ENCODE results near the gene UBE2J2.

UBE2J2 gene

GRCh38 chr1:1311107-1312104 is 37.8 kb upstream of the UBE2J2 start:
- H3K36me3 ChIP-seq (ENCODE audit: control insufficient read depth, insufficient read depth, low read length), result peaks cover 28% of the 10 kb centered on the region
- no peaks in the 10 kb centered on the region for H3K27me3 ChIP-seq (replicated peaks; ENCODE audit: control insufficient read depth, insufficient read depth, low read length)
- H3K4me3 ChIP-seq (replicated peaks; ENCODE audit: low read depth, low read length), result no peak overlapping the region
- no peak for DNase-seq (ENCODE audit: extremely low read depth, insufficient read length)
- TF ChIP-seq CTCF (IDR thresholded peaks at IDR 0.05; ENCODE audit: insufficient read depth, low read length, poor library complexity, severe bottlenecking), result no peak

DNA sequence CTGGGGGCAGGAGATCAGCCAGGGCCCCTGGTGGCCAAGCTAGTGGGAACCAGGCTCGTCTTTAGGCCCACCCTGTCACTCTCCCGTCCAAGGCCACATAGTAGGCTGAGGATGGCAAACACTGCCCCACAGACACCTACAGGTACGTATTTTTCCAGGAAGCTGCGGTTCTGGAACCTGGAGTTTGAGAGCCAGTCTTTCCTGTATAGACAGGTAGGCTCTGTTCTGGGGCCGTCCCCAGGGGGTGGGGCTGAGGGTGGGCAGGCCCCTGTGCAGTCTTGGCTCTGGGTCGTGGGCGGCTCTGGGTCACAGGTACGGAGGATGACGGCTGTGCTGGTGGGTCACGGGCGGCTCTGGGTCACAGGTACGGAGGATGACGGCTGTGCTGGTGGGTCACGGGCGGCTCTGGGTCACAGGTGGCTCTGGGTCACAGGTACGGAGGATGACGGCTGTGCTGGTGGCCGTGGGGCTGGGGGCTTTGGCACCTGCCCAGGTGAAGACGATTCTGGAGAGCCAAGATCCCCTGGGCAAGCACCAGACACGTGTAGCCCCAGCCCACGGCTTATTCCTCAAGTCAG is 36.9 kb upstream of the UBE2J2 start:
- DNase-seq (ENCODE audit: extremely low read depth, insufficient read length), result no peak
- Histone ChIP-seq H3K27me3 (replicated peaks; ENCODE audit: control insufficient read depth, insufficient read depth, low read length) (no peaks in the 10 kb centered on the region), H3K4me3 (replicated peaks; ENCODE audit: low read depth, low read length) (no peak overlapping the region), H3K36me3 (ENCODE audit: control insufficient read depth, insufficient read depth, low read length) (peaks cover 28% of the 10 kb centered on the region)
- no peak for TF ChIP-seq CTCF (IDR thresholded peaks at IDR 0.05; ENCODE audit: insufficient read depth, low read length, poor library complexity, severe bottlenecking)

- no peak for DNase-seq (ENCODE audit: extremely low read depth, insufficient read length)
- Histone ChIP-seq H3K4me3 (replicated peaks; ENCODE audit: low read depth, low read length) (no peak overlapping the region; the same call in 1 of the 2 replicates), H3K36me3 (ENCODE audit: control insufficient read depth, insufficient read depth, low read length) (peaks cover 27% of the 10 kb centered on the region), H3K27me3 (replicated peaks; ENCODE audit: control insufficient read depth, insufficient read depth, low read length) (no peaks in the 10 kb centered on the region)
- TF ChIP-seq CTCF (IDR thresholded peaks at IDR 0.05; ENCODE audit: insufficient read depth, low read length, poor library complexity, severe bottlenecking), result no peak
Observed at GRCh38 chr1:1310109-1310385, 36.4 kb upstream of the UBE2J2 start.

DNA sequence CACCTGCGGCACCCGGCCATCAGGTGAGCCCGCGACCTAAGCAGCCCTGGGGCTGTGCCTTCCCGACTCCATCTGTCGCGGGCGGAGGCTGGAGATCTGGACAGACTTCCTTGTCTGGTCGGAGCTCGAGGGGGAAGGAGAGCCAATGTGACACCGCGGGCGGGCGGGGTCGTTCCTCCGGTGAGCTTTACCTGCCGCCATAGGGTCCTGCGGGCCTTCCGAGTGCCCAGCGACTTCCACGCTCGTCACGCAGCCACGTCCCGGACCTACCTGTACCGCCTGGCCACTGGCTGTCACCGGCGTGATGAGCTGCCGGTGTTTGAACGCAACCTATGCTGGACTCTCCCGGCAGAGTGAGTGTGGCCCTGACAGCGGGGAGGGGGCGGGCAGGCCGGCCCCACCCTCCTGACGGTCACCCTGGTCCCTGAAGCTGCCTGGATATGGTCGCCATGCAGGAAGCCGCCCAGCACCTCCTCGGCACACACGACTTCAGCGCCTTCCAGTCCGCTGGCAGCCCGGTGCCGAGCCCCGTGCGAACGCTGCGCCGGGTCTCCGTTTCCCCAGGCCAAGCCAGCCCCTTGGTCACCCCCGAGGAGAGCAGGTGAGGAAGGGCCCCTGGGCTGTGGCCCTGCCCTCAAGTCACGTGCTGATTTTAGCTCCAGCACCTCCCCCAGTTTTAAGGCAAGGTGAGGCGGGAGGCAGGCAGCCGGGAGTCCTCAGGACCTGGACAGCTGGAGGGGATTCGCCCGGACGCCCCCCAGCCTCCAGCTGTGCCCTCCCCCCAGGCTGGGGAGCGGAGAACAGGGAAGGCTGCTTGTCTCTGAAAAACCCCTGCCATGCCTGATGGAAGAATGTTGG is 35.8 kb upstream of the UBE2J2 start:
- H3K27me3 ChIP-seq (replicated peaks; ENCODE audit: control insufficient read depth, insufficient read depth, low read length), result no peaks in the 10 kb centered on the region
- TF ChIP-seq CTCF (IDR thresholded peaks at IDR 0.05; ENCODE audit: insufficient read depth, low read length, poor library complexity, severe bottlenecking), result no peak
- no peak for DNase-seq (ENCODE audit: extremely low read depth, insufficient read length)
- H3K36me3 ChIP-seq (ENCODE audit: control insufficient read depth, insufficient read depth, low read length), result peaks cover 24% of the 10 kb centered on the region
- peak overlapping the region; percentile 87 for H3K4me3 ChIP-seq (replicated peaks; ENCODE audit: low read depth, low read length)

GRCh38 chr1:1308756-1309250 is 35.1 kb upstream of the UBE2J2 start:
- DNase-seq (ENCODE audit: extremely low read depth, insufficient read length), result no peak
- TF ChIP-seq CTCF (IDR thresholded peaks at IDR 0.05; ENCODE audit: insufficient read depth, low read length, poor library complexity, severe bottlenecking), result no peak
- Histone ChIP-seq H3K36me3 (ENCODE audit: control insufficient read depth, insufficient read depth, low read length) (peaks cover 22% of the 10 kb centered on the region), H3K27me3 (replicated peaks; ENCODE audit: control insufficient read depth, insufficient read depth, low read length) (no peaks in the 10 kb centered on the region), H3K4me3 (replicated peaks; ENCODE audit: low read depth, low read length) (peak overlapping the region; percentile 87)

Data from GM06990 (cell line).